Endodermal cell (in vitro differentiated cells): ENCODE results near the gene BTRC. TPM values are rescaled to one million over a fixed set of nuclear protein-coding genes. Genes with fewer than 3 reads are reported as not detected.

Source experiments
- DNase-seq: peaks from one replicate; pipeline ENCODE4 v3.0.0-alpha.2; 2017
- H3K27ac ChIP-seq: 2 replicates; pipeline ENCODE4 v1.5.1; 2013; ENCODE audit warnings: mild to moderate bottlenecking, low read depth, low read length, moderate library complexity
- H3K27me3 ChIP-seq: 2 replicates; pipeline ENCODE4 v1.6.1; 2013; ENCODE audit warnings: mild to moderate bottlenecking, low read length, moderate library complexity; ENCODE audit not compliant: insufficient read depth, control insufficient read depth, poor library complexity, severe bottlenecking
- H3K36me3 ChIP-seq: 2 replicates; pipeline ENCODE4 v1.7.0; 2013; ENCODE audit warnings: mild to moderate bottlenecking, low read length, moderate library complexity; ENCODE audit not compliant: control insufficient read depth, insufficient read depth
- H3K4me1 ChIP-seq: one replicate; pipeline ENCODE4 v1.7.0; 2013; ENCODE audit warnings: low read length; ENCODE audit not compliant: control insufficient read depth, insufficient read depth
- H3K4me3 ChIP-seq: 2 replicates; pipeline ENCODE4 v1.5.1; 2013; ENCODE audit warnings: mild to moderate bottlenecking, low read length, moderate library complexity
- H3K9ac ChIP-seq: 2 replicates; pipeline ENCODE4 v1.6.1; 2013; ENCODE audit warnings: mild to moderate bottlenecking, low read length, moderate library complexity; ENCODE audit not compliant: poor library complexity, severe bottlenecking; ENCODE audit errors: extremely low read depth
- H3K9me3 ChIP-seq: 2 replicates; pipeline ENCODE4 v1.6.1; 2013; ENCODE audit warnings: mild to moderate bottlenecking, low read length, moderate library complexity; ENCODE audit not compliant: control insufficient read depth
- H3K27ac Mint-ChIP-seq: 2 replicates; pipeline ENCODE4 v1.8.0; 2020; ENCODE audit warnings: mixed read lengths
- H3K27me3 Mint-ChIP-seq: 2 replicates; pipeline ENCODE4 v1.8.0; 2021; ENCODE audit warnings: mild to moderate bottlenecking, mixed read lengths; ENCODE audit not compliant: insufficient read depth
- H3K36me3 Mint-ChIP-seq: 2 replicates; pipeline ENCODE4 v1.8.0; 2020; ENCODE audit warnings: low read depth, mixed read lengths
- H3K4me1 Mint-ChIP-seq: 2 replicates; pipeline ENCODE4 v1.8.0; 2020; ENCODE audit warnings: mixed read lengths
- H3K4me3 Mint-ChIP-seq: 2 replicates; pipeline ENCODE4 v1.8.0; 2020; ENCODE audit warnings: mild to moderate bottlenecking, moderate library complexity, mixed read lengths
- H3K9me3 Mint-ChIP-seq: 2 replicates; pipeline ENCODE4 v1.8.0; 2020; ENCODE audit warnings: mild to moderate bottlenecking, mixed read lengths
- CTCF ChIP-seq: fragments of 200-600 bp; sonication (generic); conservative IDR thresholded peaks from 2 replicates; pipeline ENCODE4 v1.5.0; 2021; ENCODE audit warnings: antibody characterized with exemption, mild to moderate bottlenecking
- WGBS, 2 experiments: methylation state at CpG; one replicate each; pipeline versions ENCODE4 v1.1.5 to v1.1.7; 2013; ENCODE audit warnings: missing lambda C conversion rate in 2 of 2, mixed read lengths in 1 of 2; ENCODE audit not compliant: insufficient coverage in 1 of 2, insufficient read length in 1 of 2; 5-methylcytosine and 5-hydroxymethylcytosine counted together
- total RNA-seq, 2 donors: library from RNA; stranded (reverse); fragmentation: NEBNext Ultra II Directional in 1 of 2; extraction: Animal tissue kit (Norgen Biotek cat#: 25700) in 1 of 2; gene quantifications; 2 replicates in 1 of 2; 3 replicates in 1 of 2; pipeline ENCODE4 v1.2.1, GENCODE V29; 2021

Gene BTRC
- total RNA-seq, 2 donors from 2014 or later, result 30.1 to 38.2 TPM

GRCh38 chr10:101560298-101561067, 206.5 kb downstream of the BTRC start:
- Histone ChIP-seq H3K36me3 (peaks cover under 1% of the 10 kb centered on the region), H3K4me3 (no peak overlapping the region), H3K27me3 (no peaks in the 10 kb centered on the region), H3K9ac (no peak overlapping the region), H3K9me3 (no peaks in the 10 kb centered on the region), H3K27ac (no peak overlapping the region), H3K4me1 (no peaks in the 10 kb centered on the region)
- Mint-ChIP-seq H3K4me3 (no peak overlapping the region), H3K36me3 (peaks cover 3% of the 10 kb centered on the region), H3K4me1 (no peaks in the 10 kb centered on the region), H3K9me3 (no peaks in the 10 kb centered on the region), H3K27me3 (peaks cover 23% of the 10 kb centered on the region), H3K27ac (no peak overlapping the region)
- 82% methylated on average over 2 of the region's 2 CpGs; no CpG with 5 or more reads in 1 of the 2 experiments for WGBS, 2 experiments
- TF ChIP-seq CTCF, result no peak
- DNase-seq, result no peak

- no peaks in the 10 kb centered on the region for H3K9me3 ChIP-seq
- Mint-ChIP-seq H3K4me3 (no peak overlapping the region), H3K9me3 (no peaks in the 10 kb centered on the region), H3K4me1 (no peaks in the 10 kb centered on the region), H3K27me3 (peaks cover 31% of the 10 kb centered on the region), H3K27ac (no peak overlapping the region), H3K36me3 (no peaks in the 10 kb centered on the region)
- H3K27me3 ChIP-seq, result peaks cover 6% of the 10 kb centered on the region
- H3K27ac ChIP-seq, result no peak overlapping the region
- WGBS, 2 experiments, result 96 to 100% methylated on average over 6 to 15 of the region's 15 CpGs
- DNase-seq, result peak; percentile 54
- no peak overlapping the region for H3K9ac ChIP-seq
- no peak for TF ChIP-seq CTCF
- no peak overlapping the region for H3K4me3 ChIP-seq
- H3K36me3 ChIP-seq, result no peaks in the 10 kb centered on the region
- no peaks in the 10 kb centered on the region for H3K4me1 ChIP-seq
Measured at GRCh38 chr10:101561068-101561915, 207.3 kb downstream of the BTRC start.

GRCh38 chr10:101562231-101562630, 208.3 kb downstream of the BTRC start:
- peaks cover 39% of the 10 kb centered on the region for H3K27me3 Mint-ChIP-seq
- H3K36me3 ChIP-seq, result no peaks in the 10 kb centered on the region
- no peak overlapping the region for H3K4me3 Mint-ChIP-seq
- H3K27me3 ChIP-seq, result peaks cover 13% of the 10 kb centered on the region
- H3K9ac ChIP-seq, result no peak overlapping the region
- H3K4me3 ChIP-seq, result no peak overlapping the region
- H3K36me3 Mint-ChIP-seq, result no peaks in the 10 kb centered on the region
- peak; percentile 28 for DNase-seq
- WGBS, 2 experiments, result 93 to 100% methylated on average over 1 to 5 of the region's 5 CpGs
- no peaks in the 10 kb centered on the region for H3K9me3 Mint-ChIP-seq
- H3K4me1 Mint-ChIP-seq, result no peaks in the 10 kb centered on the region
- no peaks in the 10 kb centered on the region for H3K4me1 ChIP-seq
- no peak for TF ChIP-seq CTCF
- no peak overlapping the region for H3K27ac ChIP-seq
- no peaks in the 10 kb centered on the region for H3K9me3 ChIP-seq
- H3K27ac Mint-ChIP-seq, result no peak overlapping the region
